ENCODE data around the gene TIAM2.
"Not testable (repeated sequence)": the region's sequence is repeated elsewhere in the genome, so short reads cannot be mapped to it uniquely, and the experiment has no call there.

TIAM2 gene

GRCh38 chr6:155200012-155200411 is 204.9 kb downstream of the TIAM2 start:
- DNase-seq (ENCODE audit: low read depth), result no peak

GRCh38 chr6:155201461-155202226 is 206.5 kb downstream of the TIAM2 start:
- DNase-seq (ENCODE audit: low read depth), result no peak

DNA sequence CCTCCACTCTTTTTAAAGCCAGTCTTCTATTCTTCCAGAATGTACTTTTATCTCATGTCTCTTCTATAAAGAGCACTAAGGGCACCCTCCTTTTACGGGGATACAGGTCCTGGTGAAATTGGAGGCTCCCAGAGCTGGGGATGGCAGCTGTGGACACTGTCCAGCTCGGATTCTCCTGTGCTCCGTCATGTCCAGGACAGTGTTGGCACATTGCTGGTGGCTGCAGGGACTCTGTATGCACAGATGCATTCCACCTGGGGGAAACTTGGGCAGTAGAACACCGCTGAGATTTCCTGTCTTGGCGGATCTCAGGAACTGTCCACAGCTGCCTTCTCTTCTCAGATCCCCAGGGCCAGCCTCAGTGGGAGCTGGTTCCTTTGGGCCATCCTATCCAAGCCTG is 212.1 kb downstream of the TIAM2 start:
- no peak for DNase-seq (ENCODE audit: low read depth)

DNA sequence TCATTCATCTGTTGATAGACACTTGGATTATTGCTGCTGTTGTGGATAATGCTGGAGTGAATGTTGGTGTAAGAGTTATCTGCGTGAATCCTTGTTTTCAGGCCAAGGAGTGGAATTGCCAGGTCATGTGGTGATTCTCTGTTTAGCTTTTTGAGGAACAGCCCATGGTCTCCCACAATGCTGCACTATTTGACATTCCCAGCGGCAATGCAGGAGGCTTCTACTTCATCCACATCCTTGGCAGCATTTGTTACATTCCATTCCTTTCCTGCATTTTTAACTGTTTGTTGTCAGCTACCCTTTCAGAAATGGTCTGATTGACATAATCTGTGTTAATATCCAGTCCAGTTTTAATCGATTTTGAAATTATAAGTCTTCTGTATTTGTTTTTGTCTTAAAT is 217.0 kb downstream of the TIAM2 start:
- no peak for DNase-seq (ENCODE audit: low read depth)

- DNase-seq (ENCODE audit: low read depth), result no peak
These were observed 217.7 kb downstream of the TIAM2 start for GRCh38 chr6:155212616-155213380.

- DNase-seq (ENCODE audit: low read depth), result no peak
These were observed 218.7 kb downstream of the TIAM2 start for GRCh38 chr6:155213611-155214372.

DNA sequence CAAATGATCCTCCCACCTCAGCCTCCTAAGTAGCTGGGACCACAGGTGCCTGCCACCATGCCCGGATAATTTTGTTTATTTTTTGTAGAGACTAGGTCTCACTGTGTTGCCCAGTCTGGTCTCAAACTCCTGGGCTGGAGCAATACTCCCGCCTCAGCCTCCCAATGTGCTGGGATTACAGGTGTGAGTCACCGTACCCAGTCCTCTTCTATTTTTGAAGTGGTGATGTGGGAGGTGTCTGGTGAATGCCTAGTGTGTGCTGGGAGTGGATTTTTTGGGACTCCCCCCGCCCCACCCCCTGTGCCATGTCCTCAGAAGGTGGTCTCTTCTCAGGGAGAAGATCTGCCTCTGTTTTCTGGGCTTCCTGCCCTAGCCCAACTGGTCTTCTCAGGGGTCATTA is 220.8 kb downstream of the TIAM2 start:
- DNase-seq (ENCODE audit: low read depth), result no peak

GRCh38 chr6:155216312-155217046 is 221.4 kb downstream of the TIAM2 start:
- no peak for DNase-seq (ENCODE audit: low read depth)

DNA sequence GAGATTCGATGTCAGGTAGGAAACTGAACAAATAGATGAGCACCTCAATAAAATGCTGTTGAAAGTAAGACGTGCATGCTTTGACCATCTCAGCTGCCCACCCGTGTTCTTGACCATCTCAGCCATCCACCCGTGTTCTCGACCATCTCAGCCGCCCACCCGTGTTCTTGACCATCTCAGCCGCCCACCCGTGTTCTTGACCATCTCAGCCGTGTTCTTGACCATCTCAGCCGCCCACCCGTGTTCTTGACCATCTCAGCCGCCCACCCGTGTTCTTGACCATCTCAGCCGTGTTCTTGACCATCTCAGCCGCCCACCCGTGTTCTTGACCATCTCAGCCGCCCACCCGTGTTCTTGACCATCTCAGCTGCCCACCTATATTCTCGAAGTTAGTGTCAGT is 223.6 kb downstream of the TIAM2 start:
- not testable (repeated sequence) for DNase-seq (ENCODE audit: low read depth)

- no peak for DNase-seq (ENCODE audit: low read depth)
These were observed 224.2 kb downstream of the TIAM2 start for GRCh38 chr6:155219299-155219698.

- DNase-seq (ENCODE audit: low read depth), result no peak
These were observed 224.8 kb downstream of the TIAM2 start for GRCh38 chr6:155219858-155220301.

GRCh38 chr6:155221086-155221485 is 226.0 kb downstream of the TIAM2 start:
- no peak for DNase-seq (ENCODE audit: low read depth)

DNA sequence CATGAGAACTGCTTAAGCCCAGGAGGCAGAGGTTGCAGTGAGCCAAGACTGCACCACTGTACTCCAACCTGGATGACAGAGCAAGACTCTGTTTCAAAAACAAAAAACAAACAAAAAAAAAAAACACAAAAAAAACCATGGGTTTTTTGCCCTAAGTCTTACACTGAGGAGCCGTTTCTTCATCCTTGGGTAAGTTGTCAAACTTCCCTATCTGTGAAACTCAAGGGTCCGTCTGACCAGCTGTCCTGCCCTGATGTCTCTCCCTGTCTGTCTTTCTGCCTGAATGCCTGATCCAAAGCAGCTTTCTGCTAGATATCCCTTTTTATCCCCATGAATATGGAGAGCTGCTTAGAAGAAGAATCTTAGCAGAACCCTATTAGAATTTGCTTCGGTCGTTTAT is 227.4 kb downstream of the TIAM2 start:
- no peak for DNase-seq (ENCODE audit: low read depth)

GRCh38 chr6:155223646-155224451 is 228.7 kb downstream of the TIAM2 start:
- no peak for DNase-seq (ENCODE audit: low read depth)

- no peak for DNase-seq (ENCODE audit: low read depth)
These were observed 229.5 kb downstream of the TIAM2 start for GRCh38 chr6:155224618-155225017.

GRCh38 chr6:155227046-155227445 is 231.9 kb downstream of the TIAM2 start:
- DNase-seq (ENCODE audit: low read depth), result no peak

DNA sequence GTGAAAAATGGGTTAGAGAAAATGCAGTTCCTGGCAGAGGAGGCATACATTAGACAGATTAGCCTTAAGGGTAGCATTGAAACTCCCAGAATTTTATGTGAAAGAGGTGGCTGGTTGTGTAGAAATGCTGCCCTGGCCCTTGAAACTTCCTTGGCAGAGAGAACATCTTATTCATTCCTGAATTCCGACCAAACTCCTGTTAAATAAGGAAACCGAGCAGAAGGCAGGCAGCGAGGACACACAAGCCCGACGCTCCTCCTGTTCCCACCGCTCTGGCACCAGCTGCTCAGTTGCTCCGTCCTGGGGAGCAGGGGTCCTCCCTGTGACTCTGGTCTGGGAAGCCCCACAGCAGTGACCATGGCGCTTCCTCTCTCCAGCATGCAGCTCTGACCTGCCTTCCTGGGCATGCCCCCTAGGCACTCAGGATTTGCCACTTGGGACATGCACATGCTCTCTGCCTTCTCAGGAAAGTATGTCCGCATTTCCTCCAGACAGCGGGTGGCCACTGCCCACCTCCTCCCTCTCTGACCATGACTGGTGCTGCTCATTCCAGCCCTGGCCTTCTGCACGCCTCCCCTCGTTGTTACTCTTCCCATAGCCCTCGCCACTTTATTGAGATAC is 233.5 kb downstream of the TIAM2 start:
- no peak for DNase-seq (ENCODE audit: low read depth)

GRCh38 chr6:155230975-155231374 is 235.9 kb downstream of the TIAM2 start:
- not testable (repeated sequence) for DNase-seq (ENCODE audit: low read depth)

GRCh38 chr6:155232848-155233247 is 237.7 kb downstream of the TIAM2 start:
- no peak for DNase-seq (ENCODE audit: low read depth)

- no peak for DNase-seq (ENCODE audit: low read depth)
These were observed 239.1 kb downstream of the TIAM2 start for GRCh38 chr6:155234167-155234566.

DNA sequence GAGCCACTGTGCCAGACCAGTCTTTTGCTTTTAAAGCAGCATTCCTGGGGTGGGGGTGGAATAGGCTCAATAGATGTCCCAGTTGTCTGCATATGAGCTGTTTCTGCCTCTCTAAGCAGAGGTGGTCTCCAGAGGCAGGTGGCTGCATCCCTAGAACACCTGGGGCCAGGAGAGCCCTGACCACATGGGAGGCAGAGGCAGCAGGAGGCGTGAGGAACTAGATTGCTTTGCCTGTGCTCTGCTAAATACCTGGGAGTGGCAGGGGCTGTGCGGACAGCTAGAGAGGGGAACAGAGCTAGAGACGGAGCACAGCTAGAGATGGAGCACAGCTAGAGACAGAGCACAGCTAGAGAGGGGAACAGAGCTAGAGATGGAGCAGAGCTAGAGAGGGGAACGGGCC is 239.6 kb downstream of the TIAM2 start:
- DNase-seq (ENCODE audit: low read depth), result no peak

Data from stimulated activated CD8-positive, alpha-beta memory T cell treated with anti-CD3 and anti-CD28 coated beads, Interleukin-12 subunit alpha, Interleukin-12 subunit beta, amount 100 ng/mL, for 1 hour (primary cell).